RPMI7951 (cell line): Measurements from ENCODE around the gene FREM2. TPM values are rescaled to one million over a fixed set of nuclear protein-coding genes. Genes with fewer than 3 reads are reported as not detected.
A peak's percentile ranks its signal among the peaks of the same experiment; 100 is the strongest.

Source experiments
- DNase-seq: peaks from one replicate; pipeline ENCODE4 v3.0.0-alpha.2; 2012; ENCODE audit warnings: low read depth
- total RNA-seq: library from RNA; depleted of rRNA; stranded (reverse); fragments of >200 nt; shearing (Covaris generic); gene quantifications from 2 replicates; pipeline ENCODE4 v1.2.3, GENCODE V29; 2014

The FREM2 gene
- total RNA-seq, 1 experiment from 2014 or later = 0.36 TPM

DNA sequence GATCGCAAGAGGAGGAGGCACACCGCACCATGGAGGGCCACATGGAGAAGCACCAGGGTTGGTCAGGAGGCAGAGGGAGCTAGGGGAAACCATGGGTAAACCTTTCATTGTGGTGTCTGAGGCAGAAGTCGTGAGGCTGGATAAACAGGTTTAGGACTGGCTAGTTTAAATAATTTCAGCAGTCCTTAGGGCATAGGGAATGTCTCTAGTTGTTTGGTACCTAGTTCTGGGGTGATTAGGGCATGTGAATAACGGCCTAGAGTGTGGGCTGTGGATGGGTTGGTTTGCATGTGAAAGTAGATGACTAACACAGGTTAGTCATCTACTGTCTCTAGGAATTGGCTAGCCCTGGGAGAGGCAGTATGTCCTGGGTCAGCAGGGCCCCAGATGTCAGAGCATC lies 201.4 kb downstream of the FREM2 start:
- DNase-seq = peak; percentile 35

- DNase-seq = no peak
Observed at GRCh38 chr13:38895075-38895474, 208.2 kb downstream of the FREM2 start.

DNA sequence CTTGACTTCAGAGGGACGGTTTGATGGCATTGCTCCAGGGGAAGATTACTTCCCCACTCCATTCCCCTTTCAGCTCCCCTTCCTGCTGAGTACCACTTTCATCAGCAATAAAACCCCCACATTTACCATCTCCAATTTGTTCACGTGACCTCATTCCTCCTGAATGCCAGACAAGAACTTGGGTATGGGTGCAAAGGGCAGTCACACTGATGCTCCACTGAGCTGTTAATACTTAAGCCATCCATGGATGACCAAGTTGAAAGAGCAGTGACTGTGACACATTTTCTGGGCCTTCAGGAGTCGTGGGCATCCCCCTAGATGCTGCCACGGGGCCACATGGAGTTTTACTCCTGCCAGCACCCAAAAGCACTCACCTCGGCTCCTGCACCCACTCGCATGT lies 210.6 kb downstream of the FREM2 start:
- DNase-seq = no peak

DNA sequence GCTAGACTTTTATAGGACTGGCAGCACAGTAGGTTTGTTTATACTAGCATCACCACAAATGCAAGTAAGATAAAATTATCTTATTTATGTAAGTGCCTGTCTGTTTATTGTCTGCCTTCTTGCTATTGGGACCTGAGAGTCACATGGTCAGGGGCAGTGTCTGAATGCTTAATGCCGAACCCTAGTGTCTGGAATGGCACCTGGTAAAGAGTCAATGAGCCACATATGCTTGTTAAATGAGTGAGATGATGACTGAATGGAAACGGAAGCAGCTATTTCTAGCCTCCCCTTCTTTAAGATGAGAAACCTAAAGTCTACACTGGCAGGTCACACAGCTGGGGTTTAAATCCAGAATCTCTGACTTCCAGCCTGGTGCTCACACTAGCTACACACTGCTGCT lies 211.6 kb downstream of the FREM2 start:
- DNase-seq = no peak

GRCh38 chr13:38899571-38899970 lies 212.7 kb downstream of the FREM2 start:
- DNase-seq = no peak

- DNase-seq = no peak
Observed at GRCh38 chr13:38900188-38900587, 213.3 kb downstream of the FREM2 start.

- DNase-seq = no peak
Observed at GRCh38 chr13:38902551-38902950, 215.7 kb downstream of the FREM2 start.

DNA sequence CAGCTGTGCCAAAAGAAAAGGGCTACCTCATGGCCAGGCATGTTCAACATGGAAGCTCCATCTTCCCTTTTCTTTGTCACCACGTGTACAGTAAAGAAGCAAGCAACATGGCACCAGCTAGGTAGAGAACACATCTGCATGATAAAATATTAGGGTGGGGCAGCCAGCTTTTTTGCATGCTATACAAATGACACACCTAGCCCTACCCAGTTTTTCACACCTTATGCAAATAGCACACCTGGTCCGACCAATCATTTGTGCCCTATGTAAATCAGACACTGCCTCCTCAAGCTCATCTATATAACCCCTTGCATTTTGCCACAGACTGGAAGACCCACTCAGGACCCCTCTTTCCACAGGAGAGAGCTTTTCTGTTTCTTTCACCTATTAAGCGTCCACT lies 218.2 kb downstream of the FREM2 start:
- DNase-seq = no peak

DNA sequence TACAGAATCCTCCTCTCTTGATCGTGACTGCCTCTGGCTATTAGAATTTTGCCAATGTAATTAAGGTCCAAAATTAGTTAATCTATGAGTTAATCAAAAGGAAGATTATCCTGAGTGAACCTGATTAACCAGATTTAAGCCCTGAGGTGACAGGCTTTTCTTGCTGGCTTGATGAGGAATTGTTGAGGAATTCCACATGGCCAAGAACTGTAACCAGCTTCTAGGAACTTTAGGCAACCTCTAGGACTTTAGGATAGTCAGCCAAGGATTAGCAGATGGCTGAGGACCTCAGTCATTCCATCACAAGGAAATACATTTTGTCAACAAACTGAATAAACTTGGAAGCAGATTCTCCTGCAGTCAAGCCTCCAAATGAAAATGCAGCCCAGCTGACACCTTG lies 219.0 kb downstream of the FREM2 start:
- DNase-seq = no peak

- DNase-seq = no peak
Observed at GRCh38 chr13:38908574-38908973, 221.7 kb downstream of the FREM2 start.

- peak; percentile 6 for DNase-seq
Observed at GRCh38 chr13:38914070-38914469, 227.2 kb downstream of the FREM2 start.

DNA sequence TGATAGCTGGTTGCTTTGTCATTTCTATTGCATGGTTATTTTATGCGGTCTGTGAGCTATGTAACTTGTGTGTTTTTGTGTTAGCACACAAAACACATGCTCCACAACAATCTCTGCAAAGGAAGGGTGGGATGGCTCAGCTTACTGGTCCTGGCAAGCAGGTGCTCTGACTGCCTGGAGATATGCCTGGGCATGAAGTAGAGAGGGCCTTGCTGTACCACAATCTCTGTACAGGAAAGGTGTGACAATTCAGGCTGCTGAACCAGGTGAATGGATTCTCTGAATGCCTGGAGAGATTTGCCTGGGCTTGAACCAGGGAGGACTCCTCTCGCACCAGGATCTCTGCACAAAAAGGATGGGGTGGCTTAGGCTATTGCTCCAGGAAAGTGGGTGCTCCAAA lies 234.2 kb downstream of the FREM2 start:
- no peak for DNase-seq

DNA sequence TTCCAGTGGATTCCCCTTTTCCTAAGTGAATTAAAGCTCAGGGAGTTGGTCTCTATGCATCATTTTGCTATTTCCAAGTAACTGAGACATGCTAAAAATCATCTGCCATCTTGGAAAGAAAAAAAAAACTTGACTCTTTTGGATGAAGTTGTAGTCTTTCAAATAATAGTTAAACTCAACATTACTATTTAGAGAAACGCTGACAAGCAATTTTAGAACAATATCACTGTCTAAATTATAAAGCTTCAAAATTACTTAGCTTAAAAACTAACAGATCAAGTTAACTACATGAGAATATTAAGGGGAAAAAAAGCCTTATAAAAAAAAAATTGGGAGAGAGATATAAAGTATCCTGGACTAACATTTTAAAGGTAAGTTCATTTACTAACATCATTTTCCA lies 235.3 kb downstream of the FREM2 start:
- no peak for DNase-seq

DNA sequence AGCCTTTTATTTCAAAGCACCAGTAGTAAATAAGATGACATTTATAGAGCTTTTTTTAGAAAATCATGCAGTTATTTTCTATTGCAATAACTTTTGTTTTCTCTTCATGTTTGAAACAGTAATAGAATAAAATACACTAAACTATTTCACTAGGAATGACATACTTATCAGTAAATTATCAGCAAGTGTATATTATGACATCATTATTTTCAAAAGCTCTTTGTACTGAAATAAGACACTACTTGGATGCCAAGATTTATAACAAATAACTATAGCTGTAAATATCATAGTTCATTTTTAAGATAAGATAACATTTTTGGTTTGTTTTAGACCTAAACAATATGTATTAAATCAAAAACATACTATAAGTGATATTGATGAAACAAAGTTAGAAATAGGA lies 246.9 kb downstream of the FREM2 start:
- DNase-seq = no peak
